GM12873 (cell line): ENCODE results near the gene C21orf58.

ENCODE experiments used
- CTCF ChIP-seq: IDR thresholded peaks from 2 replicates; pipeline ENCODE4 v1.5.1; 2012; ENCODE audit warnings: low read depth, mild to moderate bottlenecking, moderate library complexity, low read length, control low read depth; ENCODE audit not compliant: insufficient read depth; ENCODE audit errors: missing control alignments

C21orf58 gene

GRCh38 chr21:46345861-46346260 lies 22.2 kb upstream of the C21orf58 start:
- TF ChIP-seq CTCF = no peak

GRCh38 chr21:46344219-46344915 lies 20.7 kb upstream of the C21orf58 start:
- no peak for TF ChIP-seq CTCF

- no peak for TF ChIP-seq CTCF
These were observed 17.3 kb upstream of the C21orf58 start for GRCh38 chr21:46340998-46341397.

GRCh38 chr21:46336603-46337002 lies 12.9 kb upstream of the C21orf58 start:
- TF ChIP-seq CTCF = no peak

- TF ChIP-seq CTCF = no peak
These were observed 10.9 kb upstream of the C21orf58 start for GRCh38 chr21:46334351-46335140.

- TF ChIP-seq CTCF = no peak
These were observed 6.1 kb upstream of the C21orf58 start for GRCh38 chr21:46329796-46330195.

GRCh38 chr21:46328151-46328550 lies 4.5 kb upstream of the C21orf58 start:
- no peak for TF ChIP-seq CTCF
